ENCODE results near the gene DNER. TPM values are rescaled to one million over a fixed set of nuclear protein-coding genes. Genes with fewer than 3 reads are reported as not detected.

Gene DNER
- polyA plus RNA-seq, 3 donors, result 0.12 to 0.20 (median 0.16) TPM

- Histone ChIP-seq H4K20me1 (ENCODE audit: insufficient read depth, low read length) (no peaks in the 10 kb centered on the region), H3K4me3 (replicated peaks in 1 of 3; ENCODE audit: low read depth in 2 of 3, low read length in 3 of 3) (no peak overlapping the region), H3K9me3 (replicated peaks in 1 of 2; ENCODE audit: control insufficient read depth in 1 of 2, insufficient read depth in 1 of 2, low read length in 2 of 2) (no peaks in the 10 kb centered on the region), H2AFZ (ENCODE audit: insufficient read depth, low read depth, low read length, poor library complexity, severe bottlenecking) (no peak overlapping the region), H3K9ac (ENCODE audit: insufficient read depth, low read length, poor library complexity, severe bottlenecking) (no peak overlapping the region), H3K79me2 (ENCODE audit: insufficient read depth, low read length) (no peaks in the 10 kb centered on the region), H3K4me1 (ENCODE audit: control insufficient read depth in 1 of 2, insufficient read depth in 2 of 2, low read length in 2 of 2) (no peaks in the 10 kb centered on the region), H3K27ac (ENCODE audit: low read depth in 1 of 2, low read length in 2 of 2) (no peak overlapping the region), H3K36me3 (replicated peaks in 1 of 2; ENCODE audit: control insufficient read depth in 1 of 2, insufficient read depth in 2 of 2, low read length in 2 of 2) (no peaks in the 10 kb centered on the region), H3K4me2 (replicated peaks; ENCODE audit: extremely low read depth, low read length, poor library complexity, severe bottlenecking) (no peak overlapping the region), H3K27me3 (ENCODE audit: control insufficient read depth in 2 of 2, insufficient read depth in 2 of 2, low read length in 2 of 2) (no peaks in the 10 kb centered on the region)
- Mint-ChIP-seq H3K9me3 (peaks cover 0 to 3% (median 0%) of the 10 kb centered on the region in 7 donors), H3K4me1 (no peaks in the 10 kb centered on the region), H3K4me3 (no peak overlapping the region), H3K27me3 (ENCODE audit: low read depth in 3 of 3) (peaks cover 2 to 7% (median 2%) of the 10 kb centered on the region in 3 donors), H3K36me3 (no peaks in the 10 kb centered on the region), H3K27ac (no peak overlapping the region)
- no peak for DNase-seq
- 80% methylated on average over 1 of the region's 3 CpGs for WGBS (ENCODE audit: insufficient coverage)
- intact Hi-C loops (cut with micrococcal nuclease), result loop anchor here in 1 of 2 donors (10.0 kb wide), 1 partner anchor 1703 kb away; no protein-coding TSS in a partner anchor
- TF ChIP-seq CTCF (IDR thresholded peaks at IDR 0.05), result no peak
These were observed 116.1 kb downstream of the DNER start for GRCh38 chr2:229598227-229598626.

- no peak for DNase-seq
- Mint-ChIP-seq H3K36me3 (no peaks in the 10 kb centered on the region), H3K4me1 (no peaks in the 10 kb centered on the region), H3K9me3 (peaks cover 0 to 3% (median 0%) of the 10 kb centered on the region in 7 donors), H3K27ac (no peak overlapping the region), H3K4me3 (no peak overlapping the region), H3K27me3 (ENCODE audit: low read depth in 3 of 3) (peaks cover 0 to 8% (median 3%) of the 10 kb centered on the region in 3 donors)
- Histone ChIP-seq H3K9ac (ENCODE audit: insufficient read depth, low read length, poor library complexity, severe bottlenecking) (no peak overlapping the region), H3K9me3 (replicated peaks in 1 of 2; ENCODE audit: control insufficient read depth in 1 of 2, insufficient read depth in 1 of 2, low read length in 2 of 2) (no peaks in the 10 kb centered on the region), H3K36me3 (replicated peaks in 1 of 2; ENCODE audit: control insufficient read depth in 1 of 2, insufficient read depth in 2 of 2, low read length in 2 of 2) (no peaks in the 10 kb centered on the region), H2AFZ (ENCODE audit: insufficient read depth, low read depth, low read length, poor library complexity, severe bottlenecking) (no peak overlapping the region), H3K27ac (ENCODE audit: low read depth in 1 of 2, low read length in 2 of 2) (no peak overlapping the region), H3K4me1 (ENCODE audit: control insufficient read depth in 1 of 2, insufficient read depth in 2 of 2, low read length in 2 of 2) (no peaks in the 10 kb centered on the region), H4K20me1 (ENCODE audit: insufficient read depth, low read length) (no peaks in the 10 kb centered on the region), H3K27me3 (ENCODE audit: control insufficient read depth in 2 of 2, insufficient read depth in 2 of 2, low read length in 2 of 2) (no peaks in the 10 kb centered on the region), H3K79me2 (ENCODE audit: insufficient read depth, low read length) (no peaks in the 10 kb centered on the region), H3K4me2 (replicated peaks; ENCODE audit: extremely low read depth, low read length, poor library complexity, severe bottlenecking) (no peak overlapping the region), H3K4me3 (replicated peaks in 1 of 3; ENCODE audit: low read depth in 2 of 3, low read length in 3 of 3) (no peak overlapping the region)
- intact Hi-C loops (cut with micrococcal nuclease), result loop anchor here in 1 of 2 donors (10.0 kb wide), 1 partner anchor 1702 kb away; no protein-coding TSS in a partner anchor
- WGBS (ENCODE audit: insufficient coverage), result 74% methylated on average over 5 of the region's 7 CpGs
- TF ChIP-seq CTCF (IDR thresholded peaks at IDR 0.05), result no peak
These were observed 117.6 kb downstream of the DNER start for GRCh38 chr2:229596796-229597195.
